Stimulated activated effector memory CD8-positive, alpha-beta T cell treated with anti-CD3 and anti-CD28 coated beads, Interleukin-12 subunit alpha, Interleukin-12 subunit beta, amount 100 ng/mL, for 72 hours (primary cell): Measurements from ENCODE around the gene PCOLCE2.

ENCODE experiments used
- ATAC-seq: fragments of 150-1000 bp; cut with Tn5 transposase; 2 replicates; pipeline ENCODE4 v1.10.0; 2021
- DNase-seq, 2 donors: peaks; one replicate each; pipeline ENCODE4 v3.0.0; 2021 to 2022; ENCODE audit warnings: low spot score in 2 of 2
- H3K27ac Mint-ChIP-seq: one replicate; pipeline ENCODE4 v1.8.0; 2022; ENCODE audit warnings: mild to moderate bottlenecking, mixed read lengths
- H3K36me3 Mint-ChIP-seq: one replicate; pipeline ENCODE4 v1.8.0; 2022; ENCODE audit warnings: mild to moderate bottlenecking, mixed read lengths
- H3K4me1 Mint-ChIP-seq: one replicate; pipeline ENCODE4 v1.8.0; 2022; ENCODE audit warnings: mixed read lengths
- H3K4me3 Mint-ChIP-seq: one replicate; pipeline ENCODE4 v1.8.0; 2022; ENCODE audit warnings: mild to moderate bottlenecking, mixed read lengths
- H3K9me3 Mint-ChIP-seq: one replicate; pipeline ENCODE4 v1.8.0; 2022; ENCODE audit warnings: mixed read lengths

Gene PCOLCE2

GRCh38 chr3:142818651-142819050 is 70.2 kb downstream of the PCOLCE2 start:
- H3K36me3 Mint-ChIP-seq = no peaks in the 10 kb centered on the region
- no peak overlapping the region for H3K27ac Mint-ChIP-seq
- DNase-seq (no peak), ATAC-seq (no peak)
- no peak overlapping the region for H3K4me3 Mint-ChIP-seq
- no peaks in the 10 kb centered on the region for H3K9me3 Mint-ChIP-seq
- no peaks in the 10 kb centered on the region for H3K4me1 Mint-ChIP-seq

DNA sequence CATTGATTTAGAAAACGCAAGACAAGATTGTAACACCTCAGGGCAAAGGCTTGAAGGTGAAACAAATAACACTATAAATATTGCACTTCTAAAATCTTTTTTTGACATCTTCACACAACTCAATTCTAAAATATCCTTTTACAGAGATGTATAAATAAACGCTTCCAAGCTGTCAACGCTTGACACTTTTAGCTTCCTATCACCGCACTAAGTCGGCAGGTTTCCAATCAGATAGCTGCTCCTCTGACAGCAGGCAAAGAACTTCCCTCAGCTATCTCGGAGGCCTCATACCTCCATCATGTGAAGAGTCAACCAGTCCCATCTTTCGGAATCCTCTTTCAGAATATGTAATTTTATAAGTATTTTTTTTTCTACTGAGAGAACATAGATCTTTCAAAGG is 71.0 kb downstream of the PCOLCE2 start:
- H3K4me3 Mint-ChIP-seq = no peak overlapping the region
- ATAC-seq (no peak), DNase-seq (no peak)
- H3K4me1 Mint-ChIP-seq = no peaks in the 10 kb centered on the region
- no peaks in the 10 kb centered on the region for H3K9me3 Mint-ChIP-seq
- no peak overlapping the region for H3K27ac Mint-ChIP-seq
- H3K36me3 Mint-ChIP-seq = no peaks in the 10 kb centered on the region

DNA sequence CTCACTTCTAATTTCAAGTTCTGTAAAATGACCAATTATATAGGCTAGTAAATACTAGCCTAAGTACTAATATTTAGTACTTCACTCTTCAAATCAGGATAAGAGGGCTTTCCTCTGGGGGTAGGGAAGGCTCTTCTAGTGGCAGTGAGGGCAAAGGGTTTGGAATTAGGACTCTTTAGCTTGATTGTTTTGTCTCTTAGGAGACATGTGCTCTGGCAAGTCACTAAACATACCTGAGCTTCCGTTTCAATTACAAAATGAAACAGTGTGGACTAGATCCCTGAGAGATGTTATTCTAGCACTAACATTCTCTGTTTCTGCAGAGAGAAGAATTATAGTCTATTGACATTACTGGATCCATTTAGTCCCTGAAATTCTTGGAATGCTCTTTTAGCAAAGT is 71.5 kb downstream of the PCOLCE2 start:
- DNase-seq = no peak
- Mint-ChIP-seq H3K27ac (no peak overlapping the region), H3K9me3 (no peaks in the 10 kb centered on the region), H3K4me1 (no peaks in the 10 kb centered on the region), H3K36me3 (no peaks in the 10 kb centered on the region), H3K4me3 (no peak overlapping the region)
- ATAC-seq = no peak

DNA sequence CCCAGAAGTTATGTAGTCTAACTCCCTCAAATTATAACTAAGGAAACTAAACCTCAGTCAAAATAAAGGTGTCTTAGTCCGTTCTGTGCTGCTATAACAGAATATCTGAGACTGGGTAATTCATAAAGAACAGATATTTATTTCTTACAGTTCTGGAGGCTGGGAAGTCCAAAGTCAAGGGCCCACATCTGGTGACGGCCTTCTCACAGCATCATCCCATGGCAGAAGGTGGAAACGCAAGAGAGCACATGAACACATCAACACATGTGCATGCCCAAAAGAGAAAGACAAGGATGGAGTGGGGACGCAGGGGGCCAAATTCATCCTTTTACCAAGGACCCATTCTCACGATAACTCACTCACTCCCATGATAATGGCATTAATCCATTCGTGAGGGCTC is 73.1 kb downstream of the PCOLCE2 start:
- no peak for ATAC-seq
- Mint-ChIP-seq H3K4me3 (no peak overlapping the region), H3K4me1 (no peaks in the 10 kb centered on the region), H3K36me3 (no peaks in the 10 kb centered on the region), H3K9me3 (no peaks in the 10 kb centered on the region), H3K27ac (no peak overlapping the region)
- no peak for DNase-seq

DNA sequence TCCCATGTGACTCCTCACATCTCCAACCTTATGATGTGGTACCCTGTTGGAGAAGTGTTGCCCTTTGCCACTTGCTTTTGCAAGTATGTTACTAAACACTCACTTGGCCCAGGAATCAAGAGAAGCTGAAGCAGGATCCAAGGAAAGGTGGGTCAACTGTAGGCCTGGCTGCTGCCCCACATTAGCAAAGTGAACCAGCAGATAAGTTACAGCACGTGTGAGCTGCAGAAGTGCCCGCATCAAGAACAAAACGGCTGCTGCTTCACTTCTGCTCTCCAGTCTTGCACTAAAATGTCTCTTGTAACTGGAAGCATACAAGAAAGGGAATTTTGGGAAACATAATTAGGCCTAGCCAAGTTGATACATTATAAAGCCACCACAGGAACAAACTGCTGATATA is 79.6 kb downstream of the PCOLCE2 start:
- ATAC-seq = no peak
- H3K4me3 Mint-ChIP-seq = no peak overlapping the region
- H3K27ac Mint-ChIP-seq = no peak overlapping the region
- H3K9me3 Mint-ChIP-seq = no peaks in the 10 kb centered on the region
- no peak for DNase-seq
- H3K36me3 Mint-ChIP-seq = no peaks in the 10 kb centered on the region
- H3K4me1 Mint-ChIP-seq = no peaks in the 10 kb centered on the region

DNA sequence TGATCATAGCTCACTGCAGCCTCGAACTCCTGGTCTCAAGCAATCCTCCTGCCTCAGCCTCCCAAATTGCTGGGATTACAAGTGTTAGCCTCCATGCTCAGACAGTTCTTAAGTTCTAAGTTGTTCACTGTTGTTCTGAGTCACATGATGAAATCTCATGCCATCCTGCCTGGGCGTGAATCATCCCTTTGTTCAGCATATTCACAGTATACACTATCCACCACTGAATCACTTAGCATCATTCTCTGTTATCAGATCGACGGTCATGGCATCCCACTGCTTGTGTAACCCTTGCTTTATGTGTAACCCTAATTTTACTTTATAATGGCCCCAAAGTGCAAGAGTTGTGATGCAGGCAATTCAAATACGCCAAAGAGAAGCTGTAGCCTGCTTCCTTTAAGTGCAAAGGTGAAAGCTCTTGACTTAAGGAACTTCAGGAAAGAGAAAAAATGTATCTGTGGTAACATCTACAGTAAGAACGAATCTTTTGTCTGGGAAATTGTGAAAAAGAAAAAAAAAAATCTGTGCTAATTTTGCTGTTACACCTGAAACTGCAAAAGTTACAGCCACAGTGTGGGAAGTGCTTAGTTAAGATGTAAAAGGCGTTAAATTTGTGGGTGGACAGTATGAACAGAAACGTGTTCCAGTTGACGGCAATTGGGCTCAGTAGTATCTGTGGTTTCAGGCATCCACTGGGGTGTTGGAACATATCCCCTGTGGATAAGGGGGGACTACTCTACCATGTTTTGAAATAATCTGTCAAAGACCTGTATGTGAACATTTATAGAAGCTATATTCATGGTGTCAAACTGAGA is 80.6 kb downstream of the PCOLCE2 start:
- DNase-seq = no peak
- Mint-ChIP-seq H3K36me3 (no peaks in the 10 kb centered on the region), H3K9me3 (no peaks in the 10 kb centered on the region), H3K4me1 (no peaks in the 10 kb centered on the region), H3K4me3 (no peak overlapping the region), H3K27ac (no peak overlapping the region)
- peak; percentile 97 for ATAC-seq

- DNase-seq (no peak), ATAC-seq (no peak)
- Mint-ChIP-seq H3K4me1 (no peaks in the 10 kb centered on the region), H3K27ac (no peak overlapping the region), H3K9me3 (no peaks in the 10 kb centered on the region), H3K36me3 (no peaks in the 10 kb centered on the region), H3K4me3 (no peak overlapping the region)
These were observed 86.0 kb downstream of the PCOLCE2 start for GRCh38 chr3:142802891-142803290.

DNA sequence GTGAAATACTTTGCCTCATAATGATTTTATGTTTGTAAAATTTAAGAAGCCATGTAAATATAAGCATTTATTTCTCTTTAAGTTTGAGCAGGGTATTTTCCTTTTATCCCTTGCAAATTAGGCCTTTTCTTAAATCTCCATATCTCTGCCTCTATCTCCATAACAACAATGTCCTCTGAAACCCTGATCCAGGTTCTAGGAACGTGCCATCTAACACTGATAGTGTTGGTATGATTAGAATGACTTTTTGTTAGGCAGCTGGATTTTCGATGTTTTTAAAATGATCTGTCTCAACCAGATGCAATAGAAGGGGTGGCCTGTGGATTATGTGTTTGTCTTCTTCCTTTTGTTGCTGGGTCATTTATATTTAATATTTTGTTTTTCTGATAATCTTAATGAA is 87.1 kb downstream of the PCOLCE2 start:
- ATAC-seq = no peak
- Mint-ChIP-seq H3K36me3 (no peaks in the 10 kb centered on the region), H3K9me3 (no peaks in the 10 kb centered on the region)

GRCh38 chr3:142796823-142797222 is 92.1 kb downstream of the PCOLCE2 start:
- Mint-ChIP-seq H3K27ac (no peak overlapping the region), H3K36me3 (no peaks in the 10 kb centered on the region), H3K4me3 (no peak overlapping the region), H3K9me3 (no peaks in the 10 kb centered on the region), H3K4me1 (no peaks in the 10 kb centered on the region)
- ATAC-seq (no peak), DNase-seq (no peak)

More for the DNA sequence above, 87.1 kb downstream of the PCOLCE2 start:
- H3K27ac Mint-ChIP-seq = no peak overlapping the region
- no peaks in the 10 kb centered on the region for H3K4me1 Mint-ChIP-seq
- no peak overlapping the region for H3K4me3 Mint-ChIP-seq
- no peak for DNase-seq

DNA sequence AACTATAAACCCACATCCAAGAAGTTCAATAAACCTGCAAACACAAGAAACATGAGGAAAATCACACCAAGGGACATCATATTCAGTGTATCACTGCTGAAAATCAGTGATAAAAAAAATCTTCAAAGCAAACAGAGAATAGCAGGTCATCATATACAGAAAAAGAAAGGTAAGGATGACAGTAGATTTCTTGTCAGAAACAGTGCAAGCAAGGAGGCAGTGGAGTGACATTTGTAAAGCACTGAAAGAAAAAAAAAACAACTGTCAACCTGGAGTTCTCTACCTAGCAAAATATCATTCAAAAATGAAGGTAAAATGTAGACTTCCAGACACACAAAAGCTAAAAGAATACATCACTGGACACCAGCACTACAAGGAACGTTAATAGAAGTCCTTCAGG is 93.6 kb downstream of the PCOLCE2 start:
- Mint-ChIP-seq H3K9me3 (no peaks in the 10 kb centered on the region), H3K4me1 (no peaks in the 10 kb centered on the region), H3K36me3 (no peaks in the 10 kb centered on the region), H3K27ac (no peak overlapping the region), H3K4me3 (no peak overlapping the region)
- DNase-seq = no peak
- ATAC-seq = no peak

DNA sequence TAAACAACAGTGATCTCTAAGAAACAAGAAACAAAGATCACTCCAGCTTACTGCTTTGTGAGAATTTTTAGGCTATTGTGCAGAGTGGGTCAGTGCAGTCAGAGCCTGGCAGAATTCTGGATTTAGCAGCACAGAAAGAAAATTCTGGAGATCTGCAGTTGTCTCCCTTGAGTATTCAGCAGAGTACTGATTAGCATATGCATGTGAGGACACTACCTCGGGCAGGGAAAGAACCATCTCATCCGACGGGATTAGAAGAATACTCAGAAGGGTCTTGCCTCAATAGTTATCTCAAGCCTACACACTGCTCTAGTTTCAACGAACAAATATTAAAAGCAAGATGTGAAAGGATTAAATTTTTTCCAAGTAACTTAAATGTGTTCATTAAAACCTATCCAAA is 94.4 kb downstream of the PCOLCE2 start:
- ATAC-seq = no peak
- DNase-seq = no peak
- no peaks in the 10 kb centered on the region for H3K9me3 Mint-ChIP-seq
- no peaks in the 10 kb centered on the region for H3K36me3 Mint-ChIP-seq
- H3K27ac Mint-ChIP-seq = no peak overlapping the region
- no peaks in the 10 kb centered on the region for H3K4me1 Mint-ChIP-seq
- no peak overlapping the region for H3K4me3 Mint-ChIP-seq

GRCh38 chr3:142787719-142788118 is 101.2 kb downstream of the PCOLCE2 start:
- Mint-ChIP-seq H3K27ac (no peak overlapping the region), H3K4me1 (no peaks in the 10 kb centered on the region), H3K36me3 (no peaks in the 10 kb centered on the region), H3K9me3 (peaks cover under 1% of the 10 kb centered on the region), H3K4me3 (no peak overlapping the region)
- ATAC-seq (no peak), DNase-seq (no peak)

- no peaks in the 10 kb centered on the region for H3K4me1 Mint-ChIP-seq
- H3K36me3 Mint-ChIP-seq = no peaks in the 10 kb centered on the region
- DNase-seq (no peak), ATAC-seq (no peak)
- H3K4me3 Mint-ChIP-seq = no peak overlapping the region
- H3K9me3 Mint-ChIP-seq = peaks cover 3% of the 10 kb centered on the region
- no peak overlapping the region for H3K27ac Mint-ChIP-seq
These were observed 102.9 kb downstream of the PCOLCE2 start for GRCh38 chr3:142785996-142786395.

DNA sequence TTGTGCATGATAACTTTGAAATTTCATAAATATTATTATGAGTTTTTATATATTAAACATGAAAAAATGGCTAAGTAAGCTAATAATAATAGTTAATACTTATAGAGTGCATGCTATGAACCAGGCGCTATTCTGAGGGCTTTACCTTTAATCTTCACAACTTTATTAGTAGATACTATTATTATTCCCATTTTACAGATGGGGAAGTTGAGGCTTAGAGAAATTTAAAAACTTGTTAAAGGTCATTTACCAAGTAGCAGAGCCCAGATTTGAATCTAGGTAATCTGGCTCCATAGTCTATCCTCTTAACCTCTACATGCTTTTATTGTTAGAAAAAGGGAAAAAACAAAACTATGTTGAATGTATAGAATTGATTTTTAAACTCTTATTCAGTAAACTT is 104.7 kb downstream of the PCOLCE2 start:
- Mint-ChIP-seq H3K27ac (no peak overlapping the region), H3K9me3 (peaks cover 3% of the 10 kb centered on the region), H3K4me3 (no peak overlapping the region), H3K4me1 (no peaks in the 10 kb centered on the region), H3K36me3 (no peaks in the 10 kb centered on the region)
- DNase-seq (no peak), ATAC-seq (no peak)

DNA sequence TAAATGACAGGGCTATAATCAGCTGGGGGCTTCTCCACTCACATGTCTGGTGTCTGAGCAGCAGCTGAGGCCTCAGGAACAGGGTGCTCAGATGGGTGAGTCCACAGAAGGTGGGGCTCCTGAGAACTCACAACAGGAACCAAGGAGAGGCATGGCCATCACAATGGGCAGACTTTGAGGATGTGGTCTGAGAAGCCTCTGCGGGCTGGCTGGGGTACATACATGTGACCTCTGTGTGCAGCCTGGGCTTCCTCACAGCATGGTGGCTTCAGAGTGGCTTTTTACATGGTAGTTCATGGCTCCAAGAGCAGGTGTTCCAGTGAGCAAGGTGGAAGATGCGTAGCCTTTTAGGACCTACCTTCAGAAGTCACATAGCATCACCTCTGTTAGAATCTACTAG is 106.3 kb downstream of the PCOLCE2 start:
- Mint-ChIP-seq H3K36me3 (no peaks in the 10 kb centered on the region), H3K4me3 (no peak overlapping the region), H3K27ac (no peak overlapping the region), H3K4me1 (no peaks in the 10 kb centered on the region), H3K9me3 (peaks cover 3% of the 10 kb centered on the region)
- ATAC-seq (no peak), DNase-seq (no peak)

DNA sequence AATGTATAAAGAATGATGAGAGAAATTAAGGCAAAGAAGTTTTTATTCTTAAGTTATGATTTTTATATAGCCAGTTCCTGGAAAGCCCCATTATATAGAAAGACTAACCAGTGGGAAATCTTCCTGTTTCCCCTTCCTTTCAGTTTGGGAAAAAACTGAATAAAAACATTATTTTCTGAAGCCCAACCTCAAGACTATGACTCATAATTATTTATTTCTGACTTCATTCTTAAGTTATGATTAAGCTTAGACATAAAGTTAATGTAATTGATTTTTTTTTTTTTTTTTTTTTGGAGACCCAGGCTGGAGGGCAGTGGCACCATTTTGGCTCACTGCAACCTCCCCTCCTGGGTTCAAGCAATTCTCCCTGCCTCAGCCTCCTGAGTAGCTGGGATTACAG is 109.3 kb downstream of the PCOLCE2 start:
- Mint-ChIP-seq H3K36me3 (no peaks in the 10 kb centered on the region), H3K4me1 (no peaks in the 10 kb centered on the region), H3K9me3 (peaks cover 3% of the 10 kb centered on the region), H3K4me3 (no peak overlapping the region), H3K27ac (no peak overlapping the region)
- ATAC-seq (no peak), DNase-seq (no peak)

GRCh38 chr3:142778541-142778940 is 110.3 kb downstream of the PCOLCE2 start:
- H3K4me3 Mint-ChIP-seq = no peak overlapping the region
- no peak for DNase-seq
- no peak for ATAC-seq
- no peak overlapping the region for H3K27ac Mint-ChIP-seq
- H3K9me3 Mint-ChIP-seq = peaks cover 3% of the 10 kb centered on the region
- no peaks in the 10 kb centered on the region for H3K36me3 Mint-ChIP-seq
- no peaks in the 10 kb centered on the region for H3K4me1 Mint-ChIP-seq
